Transverse colon (tissue), 3 donors: ENCODE results near the gene APCDD1L.

Experiments
- EP300 ChIP-seq: sonication (generic); formaldehyde crosslinking; IDR thresholded peaks from one replicate; pipeline ENCODE4 v1.6.1; 2017; ENCODE audit warnings: antibody characterized with exemption, low read depth
- POLR2A ChIP-seq: fragments of 450-650 bp; IDR thresholded peaks from one replicate; pipeline ENCODE4 v1.6.1; 2016; ENCODE audit warnings: antibody characterized with exemption, mild to moderate bottlenecking, moderate library complexity
- TF ChIP-seq, protein P1 (sequence below), 5 experiments: fragments of 200-600 bp in 3 of 5; fragments of 450-650 bp in 2 of 5; sonication (generic) in 3 of 5; IDR thresholded peaks; 1 replicate in 2 of 5; 2 replicates in 3 of 5; pipeline ENCODE4 v1.5.1; 2016 to 2017; ENCODE audit warnings: antibody characterized with exemption in 5 of 5, inconsistent platforms in 3 of 5, mild to moderate bottlenecking in 2 of 5, moderate library complexity in 1 of 5

DNA sequence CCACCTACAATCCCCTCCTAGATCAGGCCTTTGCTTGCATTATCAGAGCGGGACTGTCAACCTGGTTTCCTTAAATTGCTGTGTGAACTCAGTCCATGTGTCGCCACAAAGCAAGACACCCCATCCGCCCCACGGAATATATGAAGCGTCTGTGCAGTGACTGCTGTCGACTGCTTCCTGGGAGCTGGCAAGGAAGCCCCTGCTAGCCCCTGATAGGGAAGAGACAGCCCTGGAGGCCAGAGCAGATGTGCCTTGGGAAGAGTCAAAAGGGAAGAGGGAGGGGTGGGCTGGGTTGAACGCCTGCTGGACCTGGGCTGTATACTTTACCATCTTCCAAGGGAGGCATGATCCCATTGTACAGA, 44.1 kb upstream of the APCDD1L start:
- TF ChIP-seq, protein P1, sequence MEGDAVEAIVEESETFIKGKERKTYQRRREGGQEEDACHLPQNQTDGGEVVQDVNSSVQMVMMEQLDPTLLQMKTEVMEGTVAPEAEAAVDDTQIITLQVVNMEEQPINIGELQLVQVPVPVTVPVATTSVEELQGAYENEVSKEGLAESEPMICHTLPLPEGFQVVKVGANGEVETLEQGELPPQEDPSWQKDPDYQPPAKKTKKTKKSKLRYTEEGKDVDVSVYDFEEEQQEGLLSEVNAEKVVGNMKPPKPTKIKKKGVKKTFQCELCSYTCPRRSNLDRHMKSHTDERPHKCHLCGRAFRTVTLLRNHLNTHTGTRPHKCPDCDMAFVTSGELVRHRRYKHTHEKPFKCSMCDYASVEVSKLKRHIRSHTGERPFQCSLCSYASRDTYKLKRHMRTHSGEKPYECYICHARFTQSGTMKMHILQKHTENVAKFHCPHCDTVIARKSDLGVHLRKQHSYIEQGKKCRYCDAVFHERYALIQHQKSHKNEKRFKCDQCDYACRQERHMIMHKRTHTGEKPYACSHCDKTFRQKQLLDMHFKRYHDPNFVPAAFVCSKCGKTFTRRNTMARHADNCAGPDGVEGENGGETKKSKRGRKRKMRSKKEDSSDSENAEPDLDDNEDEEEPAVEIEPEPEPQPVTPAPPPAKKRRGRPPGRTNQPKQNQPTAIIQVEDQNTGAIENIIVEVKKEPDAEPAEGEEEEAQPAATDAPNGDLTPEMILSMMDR (IDR thresholded peaks at IDR 0.05), result no peak
- TF ChIP-seq POLR2A, result no peak
- TF ChIP-seq EP300, result no peak
